NCI-H1417 (cell line): ENCODE results near the gene SPATA2L.

Source experiments
- DNase-seq, 3 experiments: peaks; one replicate each; lab custom pipeline; 2025; lab: John Stamatoyannopoulos, UW

SPATA2L gene

DNA sequence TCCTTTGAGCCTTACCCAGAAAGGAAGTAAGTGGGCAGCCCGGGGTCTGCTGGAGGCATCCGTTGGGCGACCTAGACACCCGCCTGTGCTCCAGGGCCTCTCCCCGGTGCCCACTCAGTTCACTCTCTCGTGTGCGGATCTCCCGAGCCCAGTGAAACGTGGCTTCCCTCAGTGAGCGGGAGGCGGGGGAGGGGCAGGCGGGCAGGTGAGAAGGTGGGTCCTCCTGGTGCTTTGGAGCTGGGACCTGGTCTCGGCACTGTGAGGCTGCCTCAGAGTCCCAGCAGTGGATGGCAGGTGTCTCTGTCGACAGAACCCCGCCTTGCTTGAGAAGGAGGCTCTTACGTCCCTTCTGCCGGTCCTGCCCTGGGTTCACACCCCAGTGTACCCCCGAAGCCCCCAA, 27.8 kb upstream of the SPATA2L start:
- no peak for DNase-seq

DNA sequence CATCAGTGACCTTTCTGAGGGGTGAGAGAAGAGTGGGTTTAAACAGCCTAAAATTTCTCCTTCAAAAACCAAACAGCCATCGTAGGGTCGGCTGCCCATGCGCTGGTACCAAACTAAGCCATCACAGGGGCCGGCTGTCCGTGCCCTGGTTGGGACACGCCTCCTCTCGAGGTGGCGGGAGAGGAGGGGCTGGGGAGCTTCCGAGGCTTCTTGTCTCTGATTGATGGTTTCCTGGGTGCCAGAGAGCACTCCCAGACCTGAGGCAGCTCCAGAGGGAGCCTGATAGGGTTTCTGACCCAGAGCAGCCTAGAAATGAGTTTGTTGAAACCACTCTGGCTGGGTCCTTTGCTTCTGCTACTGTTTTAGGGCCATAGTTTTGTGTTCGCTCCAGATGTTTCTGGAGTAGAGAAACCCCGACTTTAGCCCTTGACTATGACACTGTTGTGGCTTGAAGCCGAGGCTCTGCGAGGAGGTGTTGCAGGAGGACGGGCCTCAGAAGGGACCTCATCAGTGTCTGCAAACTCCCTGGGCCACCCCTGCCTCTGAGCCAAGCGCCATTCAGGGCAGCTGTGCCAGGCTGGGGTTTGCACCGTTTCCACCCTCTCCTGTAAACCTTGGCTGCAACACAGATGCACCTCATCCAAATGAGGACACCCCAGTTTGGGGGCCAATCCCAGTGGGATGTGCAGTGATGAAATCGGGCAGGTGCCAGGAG, 26.1 kb upstream of the SPATA2L start:
- no peak for DNase-seq

GRCh38 chr16:89723279-89724250, 22.1 kb upstream of the SPATA2L start:
- peak in 1 of 3 experiments; percentile 6 for DNase-seq

DNA sequence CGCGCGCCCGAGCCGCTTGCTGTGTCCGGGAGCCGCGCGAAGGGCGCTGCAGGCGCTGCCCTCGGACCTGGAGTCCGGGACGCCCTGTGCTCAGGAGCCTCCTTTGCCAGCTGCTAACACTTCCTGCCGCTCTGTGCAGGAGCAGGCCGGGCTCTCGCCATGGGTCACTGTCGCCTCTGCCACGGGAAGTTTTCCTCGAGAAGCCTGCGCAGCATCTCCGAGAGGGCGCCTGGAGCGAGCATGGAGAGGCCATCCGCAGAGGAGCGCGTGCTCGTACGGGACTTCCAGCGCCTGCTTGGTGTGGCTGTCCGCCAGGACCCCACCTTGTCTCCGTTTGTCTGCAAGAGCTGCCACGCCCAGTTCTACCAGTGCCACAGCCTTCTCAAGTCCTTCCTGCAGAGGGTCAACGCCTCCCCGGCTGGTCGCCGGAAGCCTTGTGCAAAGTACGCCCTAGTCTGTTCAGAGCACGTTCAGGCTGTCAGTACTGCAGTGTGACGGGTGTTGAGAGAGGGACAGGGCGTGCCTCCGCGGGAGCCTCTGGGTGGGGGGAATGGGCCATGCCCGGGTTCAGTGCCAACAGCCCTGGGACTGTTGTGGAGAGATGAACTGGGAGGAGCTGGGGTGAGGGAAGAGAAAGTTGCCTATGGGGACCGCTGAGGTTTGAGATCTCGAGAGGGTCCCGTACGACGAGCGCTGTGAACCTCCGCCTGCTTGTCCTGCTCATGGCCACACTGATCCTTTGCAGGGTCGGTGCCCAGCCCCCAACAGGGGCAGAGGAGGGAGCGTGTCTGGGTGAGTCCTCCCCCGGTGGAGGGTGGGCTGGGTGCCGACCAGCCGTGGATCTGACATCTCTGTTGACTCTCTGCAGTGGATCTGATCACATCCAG, 21.1 kb upstream of the SPATA2L start:
- no peak for DNase-seq

- peak in 2 of 3 experiments; percentile 61 to 73 for DNase-seq
These were observed 20.3 kb upstream of the SPATA2L start for GRCh38 chr16:89721546-89722391.

- DNase-seq, result peak; percentile 53 to 93 (median 92)
These were observed 19.5 kb upstream of the SPATA2L start, which contains the start of the genes VPS9D1 and ZNF276 for GRCh38 chr16:89720813-89721545. VPS9D1 (minus strand) TSS chr16:89720898; CDS start chr16:89720861, 37 bp downstream. ZNF276 (plus strand) TSS chr16:89721537; CDS start chr16:89721641, 104 bp downstream.

DNA sequence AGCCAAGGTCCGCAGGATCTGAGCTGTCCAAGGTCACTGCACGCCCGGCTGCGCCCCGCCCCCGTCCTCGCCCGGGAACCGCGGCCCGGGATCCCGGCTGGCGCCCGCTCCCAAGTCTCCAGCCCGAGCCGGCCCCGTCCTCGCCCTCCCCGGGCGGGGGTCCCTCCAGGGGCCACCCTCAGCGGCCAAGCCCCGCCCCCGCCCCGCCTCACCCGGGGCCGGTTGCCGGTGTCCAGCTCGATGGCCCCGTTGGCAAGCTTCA, 19.0 kb upstream of the SPATA2L start:
- peak in 2 of 3 experiments; percentile 72 to 84 for DNase-seq

GRCh38 chr16:89717688-89718505, 16.4 kb upstream of the SPATA2L start:
- DNase-seq, result no peak

DNA sequence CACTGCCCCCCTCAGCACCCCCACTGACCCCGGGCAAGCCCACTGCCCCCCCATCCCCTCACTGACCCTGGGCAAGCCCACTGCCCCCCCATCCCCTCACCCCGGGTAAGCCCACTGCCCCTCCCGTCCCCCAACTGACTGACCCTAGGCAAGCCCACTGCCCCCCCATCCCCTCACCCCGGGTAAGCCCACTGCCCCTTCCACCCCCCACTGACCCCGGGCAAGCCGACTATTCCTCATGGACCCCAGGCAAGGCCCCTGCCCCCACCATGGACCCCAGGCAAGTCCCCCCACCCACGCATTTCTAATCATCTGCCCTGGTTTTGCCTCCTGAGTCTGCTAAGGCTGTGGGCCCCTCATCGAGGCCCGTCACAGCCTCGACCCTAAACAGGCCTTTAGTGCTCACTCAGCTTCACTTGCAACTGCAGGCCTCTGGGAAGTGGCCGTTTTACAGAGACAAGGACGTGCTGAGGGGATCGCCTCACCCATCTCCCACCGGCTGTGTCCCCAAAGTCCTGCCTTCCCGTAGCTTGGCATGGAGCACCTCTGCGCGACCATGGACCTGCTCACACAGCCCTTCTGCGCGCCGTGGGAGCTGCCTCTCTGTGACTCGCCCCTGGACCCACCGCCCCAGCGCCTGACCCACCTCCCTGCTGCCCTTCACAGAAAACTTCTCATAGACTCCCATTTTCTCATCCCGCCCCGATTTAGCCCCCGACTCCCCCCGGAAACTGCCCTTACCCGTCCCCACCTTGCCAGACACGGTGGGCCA, 15.6 kb upstream of the SPATA2L start:
- DNase-seq, result no peak

- DNase-seq, result no peak
These were observed 15.0 kb upstream of the SPATA2L start for GRCh38 chr16:89716493-89716892.

GRCh38 chr16:89712274-89712781, 10.8 kb upstream of the SPATA2L start:
- DNase-seq, result peak in 1 of 3 experiments; percentile 46

GRCh38 chr16:89711601-89712273, 10.2 kb upstream of the SPATA2L start:
- DNase-seq, result peak in 2 of 3 experiments; percentile 44 to 65

GRCh38 chr16:89710709-89711564, 9.4 kb upstream of the SPATA2L start:
- DNase-seq, result no peak

GRCh38 chr16:89709716-89710432, 8.4 kb upstream of the SPATA2L start:
- DNase-seq, result no peak

DNA sequence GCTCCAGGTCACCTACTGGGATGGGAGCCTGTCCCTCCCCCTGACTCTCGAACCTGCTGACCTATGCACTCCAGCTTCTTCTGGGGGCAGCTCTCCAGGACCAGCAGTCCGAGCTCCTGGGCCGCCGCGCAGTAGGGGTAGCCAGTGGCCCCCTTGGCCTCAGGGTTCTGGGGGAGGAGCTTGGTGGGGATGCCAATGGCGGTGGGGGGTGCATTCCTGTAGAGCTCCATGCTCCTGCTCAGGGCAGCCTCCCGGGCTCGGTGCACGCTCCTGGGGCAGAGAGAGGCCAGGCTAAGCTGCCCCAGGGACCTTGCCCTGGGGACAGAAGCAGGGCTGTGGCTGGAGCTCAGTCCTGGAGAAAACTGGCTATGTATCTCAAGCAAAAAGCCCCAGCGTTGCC, 7.7 kb upstream of the SPATA2L start:
- DNase-seq, result no peak

- DNase-seq, result no peak
These were observed 7.0 kb upstream of the SPATA2L start for GRCh38 chr16:89708481-89708931.
